K562 (cell line): Measurements from ENCODE around the gene DAW1. TPM values are rescaled to one million over a fixed set of nuclear protein-coding genes. Genes with fewer than 3 reads are reported as not detected.

Source experiments
- ATAC-seq: fragments of 200-7000 bp; cut with Tn5 transposase; 3 replicates; pipeline ENCODE4 v1.9.1; 2020; ENCODE audit warnings: moderate library complexity
- BruUV-seq: library from RNA; stranded (reverse); fragments of 400-500 nt; replicated peaks from 2 replicates; lab custom pipeline; 2021; lab: Mats Ljungman, UMichigan
- CTCF ChIA-PET: fragments of 300-600 bp; formaldehyde crosslinking; extraction: SDS; loops from one replicate; lab custom pipeline; 2021; ENCODE audit warnings: low intra/inter-chr PET ratio; lab: Yijun Ruan, JAX
- POLR2A ChIA-PET: fragments of 300-600, 350-650 bp; sonication (Branson Sonifier 250); formaldehyde crosslinking; extraction: SDS; loops from one replicate; lab custom pipeline; 2021; ENCODE audit warnings: antibody characterized with exemption, inconsistent platforms; lab: Yijun Ruan, JAX
- DNase-seq, 4 experiments: peaks; one replicate each; pipeline versions ENCODE4 v3.0.0 to v3.0.0-alpha.2; 2011 to 2018; ENCODE audit warnings: low spot score in 3 of 4, mixed read lengths in 3 of 4; ENCODE audit errors: extremely low read depth in 1 of 4
- FAIRE-seq: peaks from 2 replicates; lab custom pipeline; 2011; peaks lifted over from hg19 to GRCh38; lab: Jason Lieb, UNC
- H2AFZ ChIP-seq: 2 replicates; pipeline ENCODE4 v1.6.0; 2011; ENCODE audit warnings: low read depth, low read length, control low read depth, inconsistent platforms
- H3K27ac ChIP-seq: fragments of 200-600 bp; 3 replicates; pipeline ENCODE4 v1.8.0; 2011; ENCODE audit warnings: low read depth, mild to moderate bottlenecking, control low read depth, inconsistent platforms, low read length, moderate library complexity, mixed read lengths; ENCODE audit errors: extremely low read depth
- H3K27me3 ChIP-seq, 2 experiments: fragments of 300-600 bp in 1 of 2; 2 replicates in 1 of 2; 3 replicates in 1 of 2; pipeline versions ENCODE4 v1.6.0 to v1.8.0; 2011; ENCODE audit warnings: inconsistent platforms in 2 of 2, low read length in 2 of 2, mild to moderate bottlenecking in 1 of 2, mixed read lengths in 1 of 2, moderate library complexity in 1 of 2; ENCODE audit not compliant: control insufficient read depth in 2 of 2, insufficient read depth in 2 of 2
- H3K36me3 ChIP-seq: fragments of 300-600 bp; 3 replicates; pipeline ENCODE4 v1.8.0; 2011; ENCODE audit warnings: mild to moderate bottlenecking, low read length, inconsistent platforms; ENCODE audit not compliant: control insufficient read depth, insufficient read depth
- H3K4me1 ChIP-seq, 2 experiments: fragments of 200-600 bp in 1 of 2; replicated peaks in 1 of 2; 2 replicates in 1 of 2; 3 replicates in 1 of 2; pipeline versions ENCODE4 v1.5.1 to v1.8.0; 2011; ENCODE audit warnings: inconsistent platforms in 2 of 2, low read length in 2 of 2, mild to moderate bottlenecking in 1 of 2, mixed read lengths in 1 of 2, moderate library complexity in 1 of 2; ENCODE audit not compliant: control insufficient read depth in 2 of 2, insufficient read depth in 2 of 2
- H3K4me2 ChIP-seq: 2 replicates; pipeline ENCODE4 v1.6.1; 2011; ENCODE audit warnings: low read length, control low read depth, inconsistent platforms, mixed read lengths; ENCODE audit not compliant: insufficient read depth
- H3K4me3 ChIP-seq: fragments of 200-600 bp; sonication (generic), shearing (Covaris generic); 2 replicates; pipeline ENCODE4 v1.5.1; 2016; ENCODE audit warnings: control low read depth, inconsistent platforms
- H3K79me2 ChIP-seq: fragments of 200-600 bp; 3 replicates; pipeline ENCODE4 v1.8.0; 2011; ENCODE audit warnings: low read length, inconsistent platforms; ENCODE audit not compliant: control insufficient read depth, insufficient read depth
- H3K9ac ChIP-seq, 2 experiments: 2 replicates each; pipeline versions ENCODE4 v1.6.0 to v1.6.1; 2011; ENCODE audit warnings: low read depth in 2 of 2, low read length in 2 of 2, control low read depth in 1 of 2, inconsistent platforms in 1 of 2, mild to moderate bottlenecking in 1 of 2, mixed read lengths in 1 of 2; ENCODE audit not compliant: insufficient read depth in 1 of 2
- H3K9me1 ChIP-seq: one replicate; pipeline ENCODE4 v1.6.0; 2011; ENCODE audit warnings: inconsistent platforms, mild to moderate bottlenecking, low read length, moderate library complexity; ENCODE audit not compliant: control insufficient read depth, insufficient read depth
- H3K9me3 ChIP-seq: replicated peaks from 2 replicates; pipeline ENCODE4 v1.5.1; 2011; ENCODE audit warnings: low read depth, low read length, inconsistent platforms; ENCODE audit not compliant: control insufficient read depth, insufficient read depth
- H4K20me1 ChIP-seq: replicated peaks from 2 replicates; pipeline ENCODE4 v1.6.1; 2011; ENCODE audit warnings: low read length, inconsistent platforms, mixed read lengths; ENCODE audit not compliant: control insufficient read depth, insufficient read depth
- GTF2F1 ChIP-seq: IDR thresholded peaks from 2 replicates; pipeline ENCODE4 v1.6.1; 2011; ENCODE audit warnings: low read depth, low read length, improper control_type of control experiment
- MEF2A ChIP-seq: IDR thresholded peaks from 2 replicates; pipeline ENCODE4 v1.6.1; 2011; ENCODE audit warnings: low read depth, mild to moderate bottlenecking, low read length, moderate library complexity; ENCODE audit not compliant: control insufficient read depth
- NR4A1 ChIP-seq, 2 experiments: fragments of 250-450 bp in 1 of 2; fragments of 450-650 bp in 1 of 2; sonication (Bioruptor Pico) in 1 of 2; IDR thresholded peaks; 2 replicates each; pipeline versions ENCODE4 v1.4.0 to v1.6.1; 2016 to 2020; ENCODE audit warnings: mild to moderate bottlenecking in 2 of 2, missing compliant biosample characterization in 1 of 2, missing genetic modification characterization in 1 of 2, moderate library complexity in 1 of 2
- SETDB1 ChIP-seq: IDR thresholded peaks from one replicate; pipeline ENCODE4 v1.6.1; 2012; ENCODE audit warnings: low read length, control low read depth, inconsistent platforms
- SMAD3 ChIP-seq: fragments of 450-650 bp; formaldehyde crosslinking; conservative IDR thresholded peaks from 2 replicates; pipeline ENCODE4 v1.4.0; 2020; ENCODE audit warnings: mild to moderate bottlenecking
- SMC3 ChIP-seq: conservative IDR thresholded peaks from 2 replicates; pipeline ENCODE4 v1.6.1; 2011; ENCODE audit warnings: low read depth, low read length, improper control_type of control experiment; ENCODE audit not compliant: insufficient read depth
- SNIP1 ChIP-seq: fragments of 450-650 bp; IDR thresholded peaks from 2 replicates; pipeline ENCODE4 v1.7.1; 2017; ENCODE audit warnings: low read depth, mild to moderate bottlenecking
- ZKSCAN1 ChIP-seq: fragments of 150-350 bp; IDR thresholded peaks from 2 replicates; pipeline ENCODE4 v1.6.1; 2016; ENCODE audit warnings: low read depth, low read length
- ZNF124 ChIP-seq: sonication (generic); formaldehyde crosslinking; IDR thresholded peaks from 2 replicates; pipeline ENCODE4 v1.8.1; 2022; ENCODE audit warnings: missing genetic modification reagents
- WGBS: fragments of 100-300 bp; shearing (Covaris generic); methylation state at CpG from one replicate; pipeline ENCODE4 v1.1.6; 2016; ENCODE audit warnings: low coverage, mixed read lengths; ENCODE audit not compliant: insufficient coverage; ENCODE audit errors: missing lambda C conversion rate; 5-methylcytosine and 5-hydroxymethylcytosine counted together
- in situ Hi-C: fragments of 300-500 bp; cut with MboI; formaldehyde crosslinking; loops from 4 replicates; pipeline ENCODE4 v1.15.0; 2018; ENCODE audit warnings: inconsistent platforms, mixed read lengths
- intact Hi-C: fragments of 100-400 bp; cut with micrococcal nuclease; formaldehyde crosslinking; loops from 2 replicates; pipeline ENCODE4 v1.14.2; 2022
- polyA plus RNA-seq, 8 experiments: library from polyadenylated mRNA; depleted of rRNA in 4 of 8; stranded (reverse) in 5 of 8; unstranded in 3 of 8; fragments of >200 nt; fragmentation: Nextera tagmentation in 2 of 8; fragmentation: Illumina TruSeq in 1 of 8; extraction: Ambion mirVana in 2 of 8; extraction: Trizol in 1 of 8; gene quantifications; 2 replicates each; pipeline versions ENCODE4 v1.2.1 to v1.2.3, GENCODE V29; 2011 to 2014; ENCODE audit warnings: inconsistent platforms in 1 of 8, missing spikeins in 1 of 8
- total RNA-seq, 7 experiments: library from RNA; depleted of rRNA in 6 of 7; stranded (reverse); fragments of >200 nt in 6 of 7; fragmentation: Illumina TruSeq in 2 of 7; extraction: Trizol in 2 of 7; gene quantifications; 2 replicates each; pipeline versions ENCODE4 v1.2.1 to v1.2.3, GENCODE V29; 2011 to 2021; ENCODE audit warnings: low replicate concordance in 1 of 7
- TF ChIP-seq, protein P1 (sequence below): IDR thresholded peaks from 3 replicates; pipeline ENCODE4 v1.6.1; 2011; ENCODE audit warnings: borderline replicate concordance, mild to moderate bottlenecking, moderate library complexity; ENCODE audit not compliant: insufficient read length; ENCODE audit errors: extremely low read depth
- TF ChIP-seq, protein P2 (sequence below), 2 experiments: fragments of 450-650 bp in 1 of 2; sonication (generic) in 1 of 2; formaldehyde crosslinking; conservative IDR thresholded peaks; 2 replicates each; pipeline versions ENCODE4 v1.4.0 to v1.8.1; 2020 to 2022; ENCODE audit warnings: mild to moderate bottlenecking in 1 of 2, missing genetic modification reagents in 1 of 2

DAW1 gene
- total and polyA plus RNA-seq, 9 of the 15 experiments (the other 6 are each of a cell fraction or from before 2014, with no cell fraction given), result not detected

DNA sequence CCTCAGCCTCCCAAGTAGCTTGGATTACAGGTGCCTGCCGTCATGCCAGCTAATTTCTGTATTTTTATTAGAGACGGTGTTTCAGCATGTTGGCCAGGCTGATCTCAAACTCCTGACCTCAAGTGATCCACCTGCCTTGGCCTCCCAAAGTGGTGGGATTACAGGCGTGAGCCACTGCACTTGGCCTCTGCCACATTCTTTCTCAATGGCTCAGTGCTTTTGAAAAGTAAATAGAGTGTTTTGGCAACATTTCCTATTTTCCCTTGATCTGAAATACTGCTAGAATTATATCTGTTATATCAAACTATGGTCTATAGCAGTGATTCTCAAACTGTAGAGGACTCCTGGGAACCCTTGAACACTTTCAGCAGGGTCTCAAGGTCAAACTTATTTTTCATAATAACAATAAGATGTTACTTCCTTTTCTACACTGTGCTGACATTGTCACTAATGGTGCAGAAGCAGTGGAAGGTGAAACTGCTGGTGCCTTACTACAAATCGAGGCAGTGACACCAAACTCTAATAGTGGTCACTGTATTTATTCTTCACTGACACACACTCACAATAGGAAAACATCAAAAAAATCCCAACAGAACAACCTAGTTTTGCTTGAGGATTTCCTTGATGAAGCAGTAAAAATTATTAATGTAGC lies 10.6 kb downstream of the DAW1 start:
- FAIRE-seq, result no peak

DNA sequence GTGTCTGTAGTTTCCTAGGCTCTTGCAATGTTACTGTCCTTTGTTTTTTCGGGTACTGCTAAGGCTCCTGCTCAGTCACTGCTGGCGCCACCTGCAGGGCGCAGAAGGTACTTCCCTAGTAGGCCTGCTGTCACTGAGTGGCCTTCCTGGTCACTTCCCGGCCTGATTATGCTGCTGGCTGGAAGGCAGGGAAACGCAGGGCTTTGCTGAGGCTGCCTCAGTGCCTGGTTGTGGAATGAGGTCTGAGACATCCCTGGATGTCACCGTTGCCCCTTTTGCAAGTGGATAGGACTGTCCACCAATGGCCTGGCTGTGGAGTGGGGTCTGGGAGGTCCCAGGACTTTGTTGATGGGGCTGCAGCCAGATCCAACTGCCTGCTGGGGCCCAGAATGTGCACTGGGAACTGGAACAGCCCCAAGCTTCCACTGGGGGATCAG lies 13.1 kb downstream of the DAW1 start:
- DNase-seq (peak; percentile 61 to 65 (median 62)), ATAC-seq (peak; percentile 96), FAIRE-seq (peak; percentile 68)
- Histone ChIP-seq H3K4me2 (no peak overlapping the region), H4K20me1 (no peaks in the 10 kb centered on the region), H3K9me3 (no peaks in the 10 kb centered on the region), H3K9me1 (no peaks in the 10 kb centered on the region), H3K79me2 (no peaks in the 10 kb centered on the region), H3K4me3 (no peak overlapping the region), H3K36me3 (no peaks in the 10 kb centered on the region), H3K27me3 (no peaks in the 10 kb centered on the region), H3K27ac (no peak overlapping the region), H2AFZ (peak overlapping the region; percentile 14; the same call in 1 of the 2 replicates), H3K9ac (no peak overlapping the region), H3K4me1 (no peaks in the 10 kb centered on the region)
- ChIA-PET POLR2A (no interaction called here), CTCF (no interaction called here)
- in situ Hi-C loops, result loop anchor here (10.0 kb wide), 1 partner anchor 760 kb away; no protein-coding TSS in a partner anchor
- intact Hi-C loops, result no loop called here
- no TSS peak for BruUV-seq
- WGBS, result 0% methylated on average over 2 of the region's 6 CpGs
- TF ChIP-seq NR4A1 (CRISPR knock-in tag; IDR thresholded peaks at IDR 0.05), result no peak
- no peak for TF ChIP-seq NR4A1 (tag; IDR thresholded peaks at IDR 0.05)
- TF ChIP-seq ZNF124 (CRISPR knock-in tag), result no peak
- TF ChIP-seq, protein P1, sequence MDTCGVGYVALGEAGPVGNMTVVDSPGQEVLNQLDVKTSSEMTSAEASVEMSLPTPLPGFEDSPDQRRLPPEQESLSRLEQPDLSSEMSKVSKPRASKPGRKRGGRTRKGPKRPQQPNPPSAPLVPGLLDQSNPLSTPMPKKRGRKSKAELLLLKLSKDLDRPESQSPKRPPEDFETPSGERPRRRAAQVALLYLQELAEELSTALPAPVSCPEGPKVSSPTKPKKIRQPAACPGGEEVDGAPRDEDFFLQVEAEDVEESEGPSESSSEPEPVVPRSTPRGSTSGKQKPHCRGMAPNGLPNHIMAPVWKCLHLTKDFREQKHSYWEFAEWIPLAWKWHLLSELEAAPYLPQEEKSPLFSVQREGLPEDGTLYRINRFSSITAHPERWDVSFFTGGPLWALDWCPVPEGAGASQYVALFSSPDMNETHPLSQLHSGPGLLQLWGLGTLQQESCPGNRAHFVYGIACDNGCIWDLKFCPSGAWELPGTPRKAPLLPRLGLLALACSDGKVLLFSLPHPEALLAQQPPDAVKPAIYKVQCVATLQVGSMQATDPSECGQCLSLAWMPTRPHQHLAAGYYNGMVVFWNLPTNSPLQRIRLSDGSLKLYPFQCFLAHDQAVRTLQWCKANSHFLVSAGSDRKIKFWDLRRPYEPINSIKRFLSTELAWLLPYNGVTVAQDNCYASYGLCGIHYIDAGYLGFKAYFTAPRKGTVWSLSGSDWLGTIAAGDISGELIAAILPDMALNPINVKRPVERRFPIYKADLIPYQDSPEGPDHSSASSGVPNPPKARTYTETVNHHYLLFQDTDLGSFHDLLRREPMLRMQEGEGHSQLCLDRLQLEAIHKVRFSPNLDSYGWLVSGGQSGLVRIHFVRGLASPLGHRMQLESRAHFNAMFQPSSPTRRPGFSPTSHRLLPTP, result no peak
- peak; percentile 67 for TF ChIP-seq SMC3
- TF ChIP-seq ZKSCAN1, result no peak

More for the DNA sequence above, 10.6 kb downstream of the DAW1 start:
- intact Hi-C loops (no loop called here), in situ Hi-C loops (loop anchor here (10.0 kb wide), 1 partner anchor 757 kb away; no protein-coding TSS in a partner anchor)
- no peak for TF ChIP-seq GTF2F1
- no peak for TF ChIP-seq SNIP1
- no peak for TF ChIP-seq SMAD3 (CRISPR knock-in tag)
- no peak for TF ChIP-seq MEF2A
- TF ChIP-seq, protein P2, sequence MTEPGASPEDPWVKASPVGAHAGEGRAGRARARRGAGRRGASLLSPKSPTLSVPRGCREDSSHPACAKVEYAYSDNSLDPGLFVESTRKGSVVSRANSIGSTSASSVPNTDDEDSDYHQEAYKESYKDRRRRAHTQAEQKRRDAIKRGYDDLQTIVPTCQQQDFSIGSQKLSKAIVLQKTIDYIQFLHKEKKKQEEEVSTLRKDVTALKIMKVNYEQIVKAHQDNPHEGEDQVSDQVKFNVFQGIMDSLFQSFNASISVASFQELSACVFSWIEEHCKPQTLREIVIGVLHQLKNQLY (CRISPR knock-in tag; conservative IDR thresholded peaks at IDR 0.05), result no peak
- TF ChIP-seq SETDB1, result no peak
- no TSS peak for BruUV-seq
- H3K9ac ChIP-seq, result no peak overlapping the region
- no peak overlapping the region for H2AFZ ChIP-seq
- H3K27me3 ChIP-seq, result no peaks in the 10 kb centered on the region
- no peaks in the 10 kb centered on the region for H3K36me3 ChIP-seq
- DNase-seq (no peak), ATAC-seq (no peak)
- no peak overlapping the region for H3K4me2 ChIP-seq
- no peaks in the 10 kb centered on the region for H3K79me2 ChIP-seq
- no peaks in the 10 kb centered on the region for H3K9me1 ChIP-seq
- WGBS, result 0% methylated on average over 3 of the region's 4 CpGs
- CTCF ChIA-PET, result no interaction called here
- POLR2A ChIA-PET, result no interaction called here
- H4K20me1 ChIP-seq, result no peaks in the 10 kb centered on the region
- no peaks in the 10 kb centered on the region for H3K9me3 ChIP-seq
- no peak overlapping the region for H3K27ac ChIP-seq
- H3K4me1 ChIP-seq, result no peaks in the 10 kb centered on the region
- no peak overlapping the region for H3K4me3 ChIP-seq
